Measurements from ENCODE around the gene COBL.

- no peak for TF ChIP-seq CTCF (IDR thresholded peaks at IDR 0.05)
- TF ChIP-seq POLR2A (IDR thresholded peaks at IDR 0.05): no peak
Observed at GRCh38 chr7:51290702-51291540, 25.7 kb downstream of the COBL start.
